OCI-LY1 (cell line): ENCODE results near the gene NCAM1.

Source experiments
- H2AFZ ChIP-seq: fragments of 200-600 bp; sonication (generic), shearing (Covaris generic); 2 replicates; pipeline ENCODE4 v1.6.0; 2014; ENCODE audit warnings: antibody characterized with exemption, mild to moderate bottlenecking, low read length
- H3F3A ChIP-seq: fragments of 200-600 bp; sonication (generic), shearing (Covaris generic); 2 replicates; pipeline ENCODE4 v1.6.0; 2014; ENCODE audit warnings: mild to moderate bottlenecking, antibody characterized with exemption, low read length, moderate library complexity; ENCODE audit not compliant: insufficient read depth
- H3K27ac ChIP-seq: fragments of 200-600 bp; sonication (generic); 2 replicates; pipeline ENCODE4 v1.5.1; 2014; ENCODE audit warnings: low read length, mixed run types, mild to moderate bottlenecking, low read depth; ENCODE audit not compliant: poor library complexity, severe bottlenecking
- H3K27me3 ChIP-seq: fragments of 200-600 bp; sonication (generic); 2 replicates; pipeline ENCODE4 v1.6.0; 2014; ENCODE audit warnings: antibody characterized with exemption, mild to moderate bottlenecking, low read length, moderate library complexity; ENCODE audit not compliant: insufficient read depth
- H3K36me3 ChIP-seq: fragments of 200-600 bp; sonication (generic); 2 replicates; pipeline ENCODE4 v1.6.1; 2014; ENCODE audit warnings: mild to moderate bottlenecking, antibody characterized with exemption, low read length, moderate library complexity, mixed read lengths; ENCODE audit not compliant: insufficient read depth
- H3K4me1 ChIP-seq: fragments of 200-600 bp; sonication (generic); 2 replicates; pipeline ENCODE4 v1.5.1; 2014; ENCODE audit warnings: mild to moderate bottlenecking, low read length, moderate library complexity; ENCODE audit not compliant: insufficient read depth, severe bottlenecking
- H3K4me2 ChIP-seq: fragments of 200-600 bp; sonication (generic), shearing (Covaris generic); 2 replicates; pipeline ENCODE4 v1.6.1; 2014; ENCODE audit warnings: low read length
- H3K4me3 ChIP-seq: fragments of 200-600 bp; sonication (generic); 2 replicates; pipeline ENCODE4 v1.5.1; 2014; ENCODE audit warnings: low read length, low read depth, mild to moderate bottlenecking, mixed read lengths; ENCODE audit not compliant: poor library complexity, severe bottlenecking
- H3K79me2 ChIP-seq: fragments of 200-600 bp; shearing (Covaris generic); 2 replicates; pipeline ENCODE4 v1.6.1; 2016; ENCODE audit warnings: mixed run types, low read length, mixed read lengths; ENCODE audit not compliant: insufficient read depth
- H3K9ac ChIP-seq: fragments of 200-600 bp; sonication (generic), shearing (Covaris generic); 2 replicates; pipeline ENCODE4 v1.6.1; 2014; ENCODE audit warnings: mild to moderate bottlenecking, low read length, mixed read lengths
- H3K9me2 ChIP-seq: fragments of 200-600 bp; sonication (generic), shearing (Covaris generic); 2 replicates; pipeline ENCODE4 v1.6.1; 2014; ENCODE audit warnings: low read depth, mild to moderate bottlenecking, low read length, mixed read lengths
- H3K9me3 ChIP-seq: fragments of 200-600 bp; shearing (Covaris generic); 2 replicates; pipeline ENCODE4 v1.6.1; 2014; ENCODE audit warnings: low read length, mixed read lengths
- H4K20me1 ChIP-seq: fragments of 200-600 bp; sonication (generic), shearing (Covaris generic); 2 replicates; pipeline ENCODE4 v1.6.0; 2016; ENCODE audit warnings: mild to moderate bottlenecking, low read length; ENCODE audit not compliant: insufficient read depth
- CTCF ChIP-seq: fragments of 200-600 bp; sonication (generic), shearing (Covaris generic); IDR thresholded peaks from 2 replicates; pipeline ENCODE4 v1.5.1; 2017; ENCODE audit warnings: mild to moderate bottlenecking, antibody characterized with exemption, low read length, moderate library complexity, mixed read lengths
- EZH2 ChIP-seq: fragments of 200-600 bp; sonication (generic), shearing (Covaris generic); IDR thresholded peaks from 2 replicates; pipeline ENCODE4 v1.8.0; 2017; ENCODE audit warnings: borderline replicate concordance, mixed run types, mild to moderate bottlenecking, antibody characterized with exemption, low read length, moderate library complexity, mixed read lengths

Gene NCAM1

GRCh38 chr11:112971827-112972226 lies 10.6 kb downstream of the NCAM1 start:
- no peaks in the 10 kb centered on the region for H3K36me3 ChIP-seq
- H3F3A ChIP-seq, result no peaks in the 10 kb centered on the region
- H3K27me3 ChIP-seq, result no peaks in the 10 kb centered on the region
- no peak overlapping the region for H3K9ac ChIP-seq
- H4K20me1 ChIP-seq, result no peaks in the 10 kb centered on the region
- no peaks in the 10 kb centered on the region for H3K79me2 ChIP-seq
- no peaks in the 10 kb centered on the region for H3K9me3 ChIP-seq
- no peaks in the 10 kb centered on the region for H3K9me2 ChIP-seq
- no peaks in the 10 kb centered on the region for H3K4me1 ChIP-seq
- H2AFZ ChIP-seq, result no peak overlapping the region
- H3K27ac ChIP-seq, result no peak overlapping the region
- H3K4me2 ChIP-seq, result no peak overlapping the region
- H3K4me3 ChIP-seq, result no peak overlapping the region
- TF ChIP-seq CTCF (no peak), EZH2 (no peak)

GRCh38 chr11:112972399-112973145 lies 11.4 kb downstream of the NCAM1 start:
- H3K27ac ChIP-seq, result no peak overlapping the region

DNA sequence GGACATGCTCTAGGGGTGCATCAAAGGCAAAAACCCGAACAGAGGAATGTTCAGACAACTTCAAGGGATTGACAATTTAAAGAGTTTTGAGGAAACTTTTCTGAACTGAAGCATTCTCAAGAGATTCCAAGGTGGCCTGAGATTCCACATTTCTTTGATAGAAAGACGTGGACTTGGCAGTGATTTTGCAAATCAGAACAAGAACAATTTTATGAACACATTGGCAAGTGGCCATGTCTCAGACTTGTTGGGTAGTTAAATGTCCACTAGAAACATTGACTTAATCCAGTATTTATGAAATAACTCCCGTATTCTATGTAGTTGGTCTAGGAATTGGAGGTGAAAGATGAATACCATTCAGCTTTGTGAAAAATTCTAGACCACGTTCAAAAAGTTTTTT lies 13.8 kb downstream of the NCAM1 start:
- Histone ChIP-seq H3K27me3 (no peaks in the 10 kb centered on the region), H2AFZ (no peak overlapping the region), H3K27ac (no peak overlapping the region), H3K9me3 (no peaks in the 10 kb centered on the region), H3K79me2 (no peaks in the 10 kb centered on the region), H3K9me2 (0 out of 2 replicates have a peak, but pooled peaks cover 2% of the 10 kb centered on the region), H3F3A (no peaks in the 10 kb centered on the region), H3K4me3 (no peak overlapping the region), H3K36me3 (no peaks in the 10 kb centered on the region), H3K4me1 (no peaks in the 10 kb centered on the region), H4K20me1 (no peaks in the 10 kb centered on the region), H3K9ac (no peak overlapping the region), H3K4me2 (no peak overlapping the region)
- TF ChIP-seq CTCF (no peak), EZH2 (no peak)

More at GRCh38 chr11:112972399-112973145, 11.4 kb downstream of the NCAM1 start:
- Histone ChIP-seq H3K9ac (no peak overlapping the region), H3K4me1 (no peaks in the 10 kb centered on the region), H3F3A (no peaks in the 10 kb centered on the region), H4K20me1 (no peaks in the 10 kb centered on the region), H3K79me2 (no peaks in the 10 kb centered on the region), H3K4me3 (no peak overlapping the region), H3K27me3 (no peaks in the 10 kb centered on the region), H2AFZ (no peak overlapping the region), H3K36me3 (no peaks in the 10 kb centered on the region), H3K4me2 (no peak overlapping the region), H3K9me2 (no peaks in the 10 kb centered on the region), H3K9me3 (no peaks in the 10 kb centered on the region)
- TF ChIP-seq EZH2 (no peak), CTCF (no peak)
